Femur (tissue), 1 donor: ENCODE results near the gene SUCLG2.
A peak's percentile ranks its signal among the peaks of the same experiment; 100 is the strongest.

Experiments used
- DNase-seq: peaks from one replicate; pipeline ENCODE4 v3.0.0-alpha.2; 2017

SUCLG2 gene

GRCh38 chr3:67495751-67496150, 158.7 kb downstream of the SUCLG2 start:
- DNase-seq, result no peak

GRCh38 chr3:67493808-67494207, 160.6 kb downstream of the SUCLG2 start:
- no peak for DNase-seq

- DNase-seq, result no peak
These were observed 163.8 kb downstream of the SUCLG2 start for GRCh38 chr3:67490658-67491057.

- no peak for DNase-seq
These were observed 164.6 kb downstream of the SUCLG2 start for GRCh38 chr3:67489816-67490215.

- no peak for DNase-seq
These were observed 166.8 kb downstream of the SUCLG2 start for GRCh38 chr3:67487564-67488114.

GRCh38 chr3:67486883-67487282, 167.5 kb downstream of the SUCLG2 start:
- DNase-seq, result no peak

GRCh38 chr3:67484085-67484484, 170.3 kb downstream of the SUCLG2 start:
- DNase-seq, result no peak

- no peak for DNase-seq
These were observed 173.3 kb downstream of the SUCLG2 start for GRCh38 chr3:67481126-67481525.

- DNase-seq, result no peak
These were observed 176.0 kb downstream of the SUCLG2 start for GRCh38 chr3:67478423-67478822.

GRCh38 chr3:67474311-67474710, 180.1 kb downstream of the SUCLG2 start:
- DNase-seq, result no peak

- DNase-seq, result no peak
These were observed 181.7 kb downstream of the SUCLG2 start for GRCh38 chr3:67472674-67473201.

- DNase-seq, result no peak
These were observed 184.2 kb downstream of the SUCLG2 start for GRCh38 chr3:67470207-67470606.

- DNase-seq, result no peak
These were observed 185.9 kb downstream of the SUCLG2 start for GRCh38 chr3:67468511-67468910.

- no peak for DNase-seq
These were observed 190.8 kb downstream of the SUCLG2 start for GRCh38 chr3:67463656-67464055.

- DNase-seq, result no peak
These were observed 192.2 kb downstream of the SUCLG2 start for GRCh38 chr3:67462187-67462586.

- DNase-seq, result no peak
These were observed 192.7 kb downstream of the SUCLG2 start for GRCh38 chr3:67461667-67462142.

- DNase-seq, result no peak
These were observed 193.4 kb downstream of the SUCLG2 start for GRCh38 chr3:67460841-67461510.

- no peak for DNase-seq
These were observed 194.6 kb downstream of the SUCLG2 start for GRCh38 chr3:67459796-67460195.

GRCh38 chr3:67458896-67459530, 195.4 kb downstream of the SUCLG2 start:
- no peak for DNase-seq

GRCh38 chr3:67458408-67458807, 196.0 kb downstream of the SUCLG2 start:
- DNase-seq, result no peak

- no peak for DNase-seq
These were observed 200.8 kb downstream of the SUCLG2 start for GRCh38 chr3:67453628-67454027.

- peak; percentile 16 for DNase-seq
These were observed 204.3 kb downstream of the SUCLG2 start for GRCh38 chr3:67450153-67450552.

GRCh38 chr3:67447393-67447792, 207.0 kb downstream of the SUCLG2 start:
- DNase-seq, result no peak

- DNase-seq, result no peak
These were observed 216.6 kb downstream of the SUCLG2 start for GRCh38 chr3:67437789-67438188.
